GM12878 (cell line): Measurements from ENCODE around the gene NPHS1. TPM values are rescaled to one million over a fixed set of nuclear protein-coding genes. Genes with fewer than 3 reads are reported as not detected.

Experiments
- MAX ChIP-seq: IDR thresholded peaks from 2 replicates; pipeline ENCODE4 v1.6.1; 2012; ENCODE audit warnings: low read depth, low read length, improper control_type of control experiment
- NFXL1 ChIP-seq: fragments of 450-650 bp; IDR thresholded peaks from 2 replicates; pipeline ENCODE4 v1.6.1; 2017; ENCODE audit warnings: antibody characterized with exemption, mild to moderate bottlenecking, borderline replicate concordance
- NR2C1 ChIP-seq: fragments of 450-650 bp; IDR thresholded peaks from 2 replicates; pipeline ENCODE4 v1.6.1; 2017; ENCODE audit warnings: antibody characterized with exemption, mild to moderate bottlenecking, moderate library complexity
- PRDM15 ChIP-seq: fragments of 450-650 bp; formaldehyde crosslinking; IDR thresholded peaks from 2 replicates; pipeline ENCODE4 v1.4.0; 2020; ENCODE audit warnings: mild to moderate bottlenecking, moderate library complexity
- RCOR1 ChIP-seq: conservative IDR thresholded peaks from 2 replicates; pipeline ENCODE4 v1.6.1; 2012; ENCODE audit warnings: low read depth, low read length, improper control_type of control experiment
- SP1 ChIP-seq: IDR thresholded peaks from one replicate; pipeline ENCODE4 v1.6.1; 2011; ENCODE audit warnings: low read depth, low read length
- TARDBP ChIP-seq: IDR thresholded peaks from 2 replicates; pipeline ENCODE4 v1.6.1; 2016; ENCODE audit warnings: borderline replicate concordance
- YBX1 ChIP-seq: fragments of 450-650 bp; IDR thresholded peaks from 2 replicates; pipeline ENCODE4 v1.6.1; 2016; ENCODE audit warnings: antibody characterized with exemption
- ZBED1 ChIP-seq: IDR thresholded peaks from 2 replicates; pipeline ENCODE4 v1.6.1; 2016; ENCODE audit warnings: borderline replicate concordance
- ZNF384 ChIP-seq: IDR thresholded peaks from 2 replicates; pipeline ENCODE4 v1.6.1; 2012; ENCODE audit warnings: low read depth, mild to moderate bottlenecking, low read length, improper control_type of control experiment, borderline replicate concordance
- ZNF622 ChIP-seq: fragments of 450-650 bp; IDR thresholded peaks from 2 replicates; pipeline ENCODE4 v1.6.1; 2017; ENCODE audit warnings: mild to moderate bottlenecking, inconsistent platforms
- polyA plus RNA-seq, 11 experiments: library from polyadenylated mRNA; depleted of rRNA in 4 of 11; unstranded in 6 of 11; stranded (reverse) in 5 of 11; fragments of >200 nt; fragmentation: Nextera tagmentation in 4 of 11; fragmentation: Illumina TruSeq in 1 of 11; extraction: Ambion mirVana in 4 of 11; extraction: Trizol in 1 of 11; gene quantifications; 1 replicate in 1 of 11; 2 replicates in 10 of 11; pipeline versions ENCODE4 v1.2.1 to v1.2.3, GENCODE V29; 2011 to 2016; ENCODE audit warnings: inconsistent platforms in 2 of 11, missing spikeins in 2 of 11, low read depth in 1 of 11
- total RNA-seq, 4 experiments: library from RNA; depleted of rRNA in 3 of 4; stranded (reverse); fragments of >200 nt in 3 of 4; fragmentation: Illumina TruSeq in 1 of 4; extraction: Trizol in 1 of 4; gene quantifications; 2 replicates each; pipeline versions ENCODE4 v1.2.1 to v1.2.3, GENCODE V29; 2013 to 2021
- TF ChIP-seq, protein P1 (sequence below): IDR thresholded peaks from 2 replicates; pipeline ENCODE4 v1.6.1; 2011; ENCODE audit warnings: borderline replicate concordance, low read depth, mild to moderate bottlenecking, moderate library complexity, low read length; ENCODE audit not compliant: insufficient read depth, poor library complexity, severe bottlenecking

The NPHS1 gene
- total and polyA plus RNA-seq, 10 of the 15 experiments (the other 5 are each of a cell fraction or from before 2014, with no cell fraction given): not detected

GRCh38 chr19:35879770-35880317 is 27.5 kb upstream of the NPHS1 start (continued):
- TF ChIP-seq PRDM15 (CRISPR knock-in tag): no peak
- TF ChIP-seq ZNF384: no peak
- 0 out of 2 replicates have a peak, but pooled peaks have one; percentile 52 for TF ChIP-seq RCOR1
- TF ChIP-seq, protein P1, sequence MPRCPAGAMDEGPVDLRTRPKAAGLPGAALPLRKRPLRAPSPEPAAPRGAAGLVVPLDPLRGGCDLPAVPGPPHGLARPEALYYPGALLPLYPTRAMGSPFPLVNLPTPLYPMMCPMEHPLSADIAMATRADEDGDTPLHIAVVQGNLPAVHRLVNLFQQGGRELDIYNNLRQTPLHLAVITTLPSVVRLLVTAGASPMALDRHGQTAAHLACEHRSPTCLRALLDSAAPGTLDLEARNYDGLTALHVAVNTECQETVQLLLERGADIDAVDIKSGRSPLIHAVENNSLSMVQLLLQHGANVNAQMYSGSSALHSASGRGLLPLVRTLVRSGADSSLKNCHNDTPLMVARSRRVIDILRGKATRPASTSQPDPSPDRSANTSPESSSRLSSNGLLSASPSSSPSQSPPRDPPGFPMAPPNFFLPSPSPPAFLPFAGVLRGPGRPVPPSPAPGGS: no peak
- TF ChIP-seq TARDBP: no peak
- no peak for TF ChIP-seq MAX
- no peak for TF ChIP-seq NR2C1
- TF ChIP-seq YBX1: no peak
- TF ChIP-seq NFXL1: no peak
- TF ChIP-seq ZNF622: no peak
- no peak for TF ChIP-seq SP1
- TF ChIP-seq ZBED1: no peak
